GM18519 (cell line): Measurements from ENCODE around the gene LSMEM2.

Experiments used
- ATAC-seq: cut with Tn5 transposase; IDR thresholded peaks from one replicate; pipeline ENCODE4 v1.9.1; 2021; ENCODE audit warnings: mild to moderate bottlenecking, moderate library complexity; ENCODE audit not compliant: unreplicated experiment, low FRiP score

LSMEM2 gene

GRCh38 chr3:50333744-50334328 is 54.9 kb downstream of the LSMEM2 start:
- ATAC-seq, result no peak

- no peak for ATAC-seq
Observed at GRCh38 chr3:50334339-50335075, 55.6 kb downstream of the LSMEM2 start.

- ATAC-seq, result peak; percentile 16
Observed at GRCh38 chr3:50336452-50337174, 57.7 kb downstream of the LSMEM2 start.

GRCh38 chr3:50337175-50337861 is 58.4 kb downstream of the LSMEM2 start:
- ATAC-seq, result peak; percentile 66
